ENCODE results near the gene PTPRQ.

DNA sequence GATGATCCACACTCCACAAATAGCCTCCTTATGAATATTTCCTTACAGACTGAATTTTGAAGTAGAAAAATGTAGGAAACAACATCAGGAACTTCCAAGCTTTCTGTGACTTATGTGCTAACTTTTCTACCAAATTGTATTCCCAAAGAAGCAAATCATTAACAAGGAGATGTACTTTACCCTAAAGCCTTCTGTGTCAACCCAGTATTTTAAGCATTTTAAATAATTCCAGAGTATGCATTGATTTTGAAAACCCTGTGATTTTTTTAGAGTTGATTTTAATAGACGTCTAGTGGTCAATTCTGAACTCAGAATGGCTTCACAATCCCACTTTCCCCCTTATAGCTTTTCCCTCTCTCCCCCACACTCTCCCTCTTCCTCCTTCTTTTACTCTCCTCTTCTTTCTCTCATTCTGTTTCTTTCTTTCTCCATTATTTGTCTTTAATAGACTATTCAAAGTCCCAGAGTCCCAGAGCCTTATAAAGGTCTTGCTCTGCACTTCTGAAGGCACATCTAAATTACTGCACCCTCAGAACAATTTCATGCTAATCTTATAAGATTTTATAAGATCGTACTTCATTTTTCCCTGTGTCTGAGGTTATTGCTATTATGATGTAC is 253.3 kb downstream of the PTPRQ start:
- TF ChIP-seq RAD21 (IDR thresholded peaks at IDR 0.05 in 1 of 2, conservative IDR thresholded peaks at IDR 0.05 in 1 of 2; ENCODE audit: low read depth in 2 of 2, low read length in 2 of 2), result no peak
- TF ChIP-seq CTCF (IDR thresholded peaks at IDR 0.05; ENCODE audit: control extremely low read depth in 1 of 3, insufficient read depth in 1 of 3, low read depth in 1 of 3, low read length in 3 of 3), result no peak
- TF ChIP-seq NRF1 (IDR thresholded peaks at IDR 0.05; ENCODE audit: low read depth, low read length), result no peak
- TF ChIP-seq YY1 (IDR thresholded peaks at IDR 0.05; ENCODE audit: low read depth, low read length), result no peak
- TF ChIP-seq USF2 (IDR thresholded peaks at IDR 0.05; ENCODE audit: low read length), result no peak
- no peak for TF ChIP-seq CBX5 (IDR thresholded peaks at IDR 0.05; ENCODE audit: low read depth, low read length)
- no peak for TF ChIP-seq RFX5 (IDR thresholded peaks at IDR 0.05; ENCODE audit: borderline replicate concordance, low read depth, low read length)
- no peak for TF ChIP-seq BCL11A (IDR thresholded peaks at IDR 0.05; ENCODE audit: low read depth in 2 of 2, low read length in 2 of 2)
- TF ChIP-seq POLR2A (IDR thresholded peaks at IDR 0.05; ENCODE audit: control extremely low read depth in 1 of 2, low read depth in 2 of 2, low read length in 2 of 2), result no peak
- TF ChIP-seq TCF12 (IDR thresholded peaks at IDR 0.05; ENCODE audit: low read depth, low read length), result no peak
- no peak for TF ChIP-seq BRCA1 (IDR thresholded peaks at IDR 0.05; ENCODE audit: low read depth, low read length)
- TF ChIP-seq SUZ12 (IDR thresholded peaks at IDR 0.05; ENCODE audit: low read length), result no peak
- no peak for TF ChIP-seq GABPA (IDR thresholded peaks at IDR 0.05; ENCODE audit: borderline replicate concordance, insufficient read depth, low read length)

Measured in H1 (cell line).